HEK293 (cell line): Measurements from ENCODE around the gene CA11.

ENCODE experiments used
- CTCF ChIA-PET: fragments of 350-600 bp; formaldehyde crosslinking; extraction: SDS; loops from one replicate; lab custom pipeline; 2021; ENCODE audit warnings: antibody characterized with exemption; lab: Yijun Ruan, JAX
- POLR2A ChIA-PET: fragments of 300-600 bp; formaldehyde crosslinking; extraction: SDS; loops from one replicate; lab custom pipeline; 2020; ENCODE audit warnings: antibody characterized with exemption, inconsistent platforms; lab: Yijun Ruan, JAX
- H3K27ac ChIP-seq: fragments of 200-500 bp; sonication (Bioruptor generic); 2 replicates; pipeline ENCODE4 v1.5.1; 2014; ENCODE audit warnings: low read depth, low read length, control low read depth, inconsistent platforms; ENCODE audit errors: extremely low read depth
- H3K36me3 ChIP-seq, 2 experiments: fragments of 200-500 bp in 1 of 2; sonication (Bioruptor generic) in 1 of 2; 1 replicate in 1 of 2; 2 replicates in 1 of 2; pipeline ENCODE4 v1.5.1; 2014 to 2017; ENCODE audit warnings: inconsistent platforms in 2 of 2, low read length in 2 of 2; ENCODE audit not compliant: control insufficient read depth in 2 of 2, insufficient read depth in 1 of 2
- H3K4me1 ChIP-seq: fragments of 200-500 bp; sonication (Bioruptor generic); 2 replicates; pipeline ENCODE4 v1.5.1; 2014; ENCODE audit warnings: mild to moderate bottlenecking, low read length, inconsistent platforms; ENCODE audit not compliant: control insufficient read depth, insufficient read depth
- H3K4me3 ChIP-seq: 2 replicates; pipeline ENCODE4 v1.5.1; 2011; ENCODE audit warnings: low read depth, mild to moderate bottlenecking, control low read depth, low read length, moderate library complexity
- H3K9me3 ChIP-seq: fragments of 200-500 bp; sonication (Bioruptor generic); 2 replicates; pipeline ENCODE4 v1.5.1; 2014; ENCODE audit warnings: low read depth, low read length, inconsistent platforms; ENCODE audit not compliant: control insufficient read depth, insufficient read depth
- BCL11A ChIP-seq: fragments of 450-650 bp; formaldehyde crosslinking; IDR thresholded peaks from 2 replicates; pipeline ENCODE4 v1.5.1; 2016; ENCODE audit warnings: low read depth, missing biosample characterization, missing genetic modification characterization
- BCL11B ChIP-seq: fragments of 450-650 bp; formaldehyde crosslinking; IDR thresholded peaks from 2 replicates; pipeline ENCODE4 v1.5.1; 2016; ENCODE audit warnings: low read depth, missing biosample characterization, missing genetic modification characterization
- FEZF1 ChIP-seq: fragments of 450-650 bp; formaldehyde crosslinking; IDR thresholded peaks from 2 replicates; pipeline ENCODE4 v1.5.1; 2016; ENCODE audit warnings: missing biosample characterization, missing genetic modification characterization
- GLIS2 ChIP-seq: fragments of 450-650 bp; formaldehyde crosslinking; IDR thresholded peaks from 2 replicates; pipeline ENCODE4 v1.5.1; 2016; ENCODE audit warnings: missing biosample characterization, missing genetic modification characterization
- OVOL3 ChIP-seq: fragments of 450-650 bp; formaldehyde crosslinking; IDR thresholded peaks from 2 replicates; pipeline ENCODE4 v1.5.1; 2016; ENCODE audit warnings: missing biosample characterization, missing genetic modification characterization
- ZBTB17 ChIP-seq: fragments of 450-650 bp; formaldehyde crosslinking; IDR thresholded peaks from 2 replicates; pipeline ENCODE4 v1.5.1; 2016; ENCODE audit warnings: missing biosample characterization, missing genetic modification characterization
- ZBTB48 ChIP-seq: fragments of 450-650 bp; formaldehyde crosslinking; IDR thresholded peaks from 2 replicates; pipeline ENCODE4 v1.5.1; 2016; ENCODE audit warnings: missing biosample characterization, missing genetic modification characterization
- ZNF10 ChIP-seq: fragments of 450-650 bp; formaldehyde crosslinking; IDR thresholded peaks from 2 replicates; pipeline ENCODE4 v1.5.1; 2017; ENCODE audit warnings: missing biosample characterization, missing genetic modification characterization
- ZNF280D ChIP-seq: fragments of 450-650 bp; formaldehyde crosslinking; IDR thresholded peaks from 2 replicates; pipeline ENCODE4 v1.5.1; 2016; ENCODE audit warnings: missing biosample characterization, missing genetic modification characterization
- ZNF324 ChIP-seq: fragments of 450-650 bp; formaldehyde crosslinking; IDR thresholded peaks from 2 replicates; pipeline ENCODE4 v1.5.1; 2016; ENCODE audit warnings: missing biosample characterization, missing genetic modification characterization
- ZNF366 ChIP-seq: fragments of 450-650 bp; formaldehyde crosslinking; conservative IDR thresholded peaks from 2 replicates; pipeline ENCODE4 v1.5.1; 2016; ENCODE audit warnings: missing biosample characterization, missing genetic modification characterization
- ZNF423 ChIP-seq: fragments of 450-650 bp; formaldehyde crosslinking; IDR thresholded peaks from 2 replicates; pipeline ENCODE4 v1.5.1; 2016; ENCODE audit warnings: missing biosample characterization, missing genetic modification characterization
- ZNF433 ChIP-seq: fragments of 450-650 bp; formaldehyde crosslinking; IDR thresholded peaks from 2 replicates; pipeline ENCODE4 v1.5.1; 2016; ENCODE audit warnings: missing biosample characterization, missing genetic modification characterization, low read depth
- ZNF549 ChIP-seq: fragments of 450-650 bp; IDR thresholded peaks from 2 replicates; pipeline ENCODE4 v1.5.1; 2018; ENCODE audit warnings: missing biosample characterization, missing genetic modification characterization, mild to moderate bottlenecking, inconsistent platforms, moderate library complexity
- ZNF610 ChIP-seq: fragments of 450-650 bp; formaldehyde crosslinking; IDR thresholded peaks from 2 replicates; pipeline ENCODE4 v1.5.1; 2016; ENCODE audit warnings: missing biosample characterization, missing genetic modification characterization, borderline replicate concordance
- ZNF629 ChIP-seq: fragments of 450-650 bp; formaldehyde crosslinking; IDR thresholded peaks from 2 replicates; pipeline ENCODE4 v1.5.1; 2017; ENCODE audit warnings: missing biosample characterization, missing genetic modification characterization
- ZNF658 ChIP-seq: fragments of 450-650 bp; formaldehyde crosslinking; IDR thresholded peaks from 2 replicates; pipeline ENCODE4; 2016; ENCODE audit warnings: missing biosample characterization, missing genetic modification characterization
- ZNF660 ChIP-seq: fragments of 450-650 bp; IDR thresholded peaks from 2 replicates; pipeline ENCODE4 v1.5.1; 2018; ENCODE audit warnings: missing biosample characterization, mild to moderate bottlenecking, missing genetic modification characterization
- ZNF785 ChIP-seq: fragments of 450-650 bp; formaldehyde crosslinking; IDR thresholded peaks from 2 replicates; pipeline ENCODE4 v1.5.1; 2016; ENCODE audit warnings: missing biosample characterization, missing genetic modification characterization
- ZNF843 ChIP-seq: fragments of 450-650 bp; formaldehyde crosslinking; IDR thresholded peaks from 2 replicates; pipeline ENCODE4 v1.5.1; 2016; ENCODE audit warnings: missing biosample characterization, missing genetic modification characterization
- ZSCAN23 ChIP-seq: fragments of 450-650 bp; formaldehyde crosslinking; IDR thresholded peaks from 2 replicates; pipeline ENCODE4 v1.5.1; 2016; ENCODE audit warnings: missing biosample characterization, missing genetic modification characterization
- ZSCAN30 ChIP-seq: fragments of 450-650 bp; IDR thresholded peaks from 2 replicates; pipeline ENCODE4 v1.5.1; 2018; ENCODE audit warnings: missing biosample characterization, mild to moderate bottlenecking, missing genetic modification characterization, moderate library complexity
- TF ChIP-seq, protein P1 (sequence below): fragments of 450-650 bp; formaldehyde crosslinking; IDR thresholded peaks from 2 replicates; pipeline ENCODE4 v1.5.1; 2016; ENCODE audit warnings: missing biosample characterization, missing genetic modification characterization
- TF ChIP-seq, protein P2 (sequence below): fragments of 450-650 bp; formaldehyde crosslinking; IDR thresholded peaks from 2 replicates; pipeline ENCODE4 v1.5.1; 2017; ENCODE audit warnings: missing biosample characterization, missing genetic modification characterization
- TF ChIP-seq, protein P3 (sequence below): fragments of 450-650 bp; formaldehyde crosslinking; IDR thresholded peaks from 2 replicates; pipeline ENCODE4 v1.5.1; 2016; ENCODE audit warnings: missing biosample characterization, missing genetic modification characterization
- TF ChIP-seq, protein P4 (sequence below): fragments of 450-650 bp; formaldehyde crosslinking; IDR thresholded peaks from 2 replicates; pipeline ENCODE4 v1.5.1; 2016; ENCODE audit warnings: missing biosample characterization, missing genetic modification characterization

The CA11 gene

GRCh38 chr19:48646001-48646721, at the start of gene CA11:
Gene CA11 (minus strand): TSS chr19:48646187. CDS start chr19:48645632, 555 bp downstream.
- POLR2A ChIA-PET: interaction anchor here (0.5 to 3.9 kb wide), 25 partner anchors 8 to 354 kb away, joined by 3 to 39 read pairs (median 4); partner anchors contain the start of genes BCAT2, DBP, FUT1 and RPL18
- H3K4me3 ChIP-seq: peak within 1 kb of the TSS; percentile 44
- peak within 1 kb of the TSS; percentile 70 for H3K27ac ChIP-seq
- H3K4me1 ChIP-seq: peaks cover 9% of the 10 kb centered on the region
- H3K36me3 ChIP-seq: no peaks in the 10 kb centered on the region
- CTCF ChIA-PET: interaction anchor here (0.5 to 3.5 kb wide), 31 partner anchors 8 to 624 kb away, joined by 3 to 30 read pairs (median 3); partner anchors contain the start of gene HSD17B14
- no peaks in the 10 kb centered on the region for H3K9me3 ChIP-seq
- TF ChIP-seq FEZF1 (tag by site-specific recombination) (peak; percentile 32; the same call in 1 of the 2 replicates), ZNF433 (tag by site-specific recombination) (no peak), ZNF423 (tag by site-specific recombination) (peak; percentile 48; the same call in 1 of the 2 replicates), ZNF549 (no peak), GLIS2 (tag by site-specific recombination) (peak; percentile 92), ZSCAN30 (0 out of 2 replicates have a peak, but pooled peaks have one; percentile 61), BCL11B (peak; percentile 88), ZBTB17 (tag by site-specific recombination) (peak; percentile 98), ZNF324 (tag by site-specific recombination) (no peak), ZNF660 (tag by site-specific recombination) (peak; percentile 57; the same call in 1 of the 2 replicates), ZNF785 (tag by site-specific recombination) (peak; percentile 65; the same call in 1 of the 2 replicates), ZNF843 (tag by site-specific recombination) (no peak; the same call in none of the 2 replicates), ZNF366 (tag by site-specific recombination) (peak; percentile 100), OVOL3 (tag by site-specific recombination) (peak; percentile 9; the same call in 1 of the 2 replicates), ZNF629 (tag by site-specific recombination) (peak; percentile 64; the same call in 1 of the 2 replicates), ZBTB48 (tag by site-specific recombination) (peak; percentile 63), ZNF280D (tag by site-specific recombination) (no peak), ZNF10 (tag by site-specific recombination) (peak; percentile 7; the same call in 1 of the 2 replicates), ZNF610 (tag by site-specific recombination) (peak; percentile 24; the same call in 1 of the 2 replicates), BCL11A (tag by site-specific recombination) (no peak), ZNF658 (tag by site-specific recombination) (no peak), ZSCAN23 (tag by site-specific recombination) (peak; percentile 48; the same call in 1 of the 2 replicates)
- TF ChIP-seq, protein P1, sequence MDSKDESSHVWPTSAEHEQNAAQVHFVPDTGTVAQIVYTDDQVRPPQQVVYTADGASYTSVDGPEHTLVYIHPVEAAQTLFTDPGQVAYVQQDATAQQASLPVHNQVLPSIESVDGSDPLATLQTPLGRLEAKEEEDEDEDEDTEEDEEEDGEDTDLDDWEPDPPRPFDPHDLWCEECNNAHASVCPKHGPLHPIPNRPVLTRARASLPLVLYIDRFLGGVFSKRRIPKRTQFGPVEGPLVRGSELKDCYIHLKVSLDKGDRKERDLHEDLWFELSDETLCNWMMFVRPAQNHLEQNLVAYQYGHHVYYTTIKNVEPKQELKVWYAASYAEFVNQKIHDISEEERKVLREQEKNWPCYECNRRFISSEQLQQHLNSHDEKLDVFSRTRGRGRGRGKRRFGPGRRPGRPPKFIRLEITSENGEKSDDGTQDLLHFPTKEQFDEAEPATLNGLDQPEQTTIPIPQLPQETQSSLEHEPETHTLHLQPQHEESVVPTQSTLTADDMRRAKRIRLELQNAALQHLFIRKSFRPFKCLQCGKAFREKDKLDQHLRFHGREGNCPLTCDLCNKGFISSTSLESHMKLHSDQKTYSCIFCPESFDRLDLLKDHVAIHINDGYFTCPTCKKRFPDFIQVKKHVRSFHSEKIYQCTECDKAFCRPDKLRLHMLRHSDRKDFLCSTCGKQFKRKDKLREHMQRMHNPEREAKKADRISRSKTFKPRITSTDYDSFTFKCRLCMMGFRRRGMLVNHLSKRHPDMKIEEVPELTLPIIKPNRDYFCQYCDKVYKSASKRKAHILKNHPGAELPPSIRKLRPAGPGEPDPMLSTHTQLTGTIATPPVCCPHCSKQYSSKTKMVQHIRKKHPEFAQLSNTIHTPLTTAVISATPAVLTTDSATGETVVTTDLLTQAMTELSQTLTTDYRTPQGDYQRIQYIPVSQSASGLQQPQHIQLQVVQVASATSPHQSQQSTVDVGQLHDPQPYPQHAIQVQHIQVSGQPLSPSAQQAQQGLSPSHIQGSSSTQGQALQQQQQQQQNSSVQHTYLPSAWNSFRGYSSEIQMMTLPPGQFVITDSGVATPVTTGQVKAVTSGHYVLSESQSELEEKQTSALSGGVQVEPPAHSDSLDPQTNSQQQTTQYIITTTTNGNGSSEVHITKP (tag by site-specific recombination): peak; percentile 98
- TF ChIP-seq, protein P2, sequence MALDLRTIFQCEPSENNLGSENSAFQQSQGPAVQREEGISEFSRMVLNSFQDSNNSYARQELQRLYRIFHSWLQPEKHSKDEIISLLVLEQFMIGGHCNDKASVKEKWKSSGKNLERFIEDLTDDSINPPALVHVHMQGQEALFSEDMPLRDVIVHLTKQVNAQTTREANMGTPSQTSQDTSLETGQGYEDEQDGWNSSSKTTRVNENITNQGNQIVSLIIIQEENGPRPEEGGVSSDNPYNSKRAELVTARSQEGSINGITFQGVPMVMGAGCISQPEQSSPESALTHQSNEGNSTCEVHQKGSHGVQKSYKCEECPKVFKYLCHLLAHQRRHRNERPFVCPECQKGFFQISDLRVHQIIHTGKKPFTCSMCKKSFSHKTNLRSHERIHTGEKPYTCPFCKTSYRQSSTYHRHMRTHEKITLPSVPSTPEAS (tag by site-specific recombination): no peak
- TF ChIP-seq, protein P3, sequence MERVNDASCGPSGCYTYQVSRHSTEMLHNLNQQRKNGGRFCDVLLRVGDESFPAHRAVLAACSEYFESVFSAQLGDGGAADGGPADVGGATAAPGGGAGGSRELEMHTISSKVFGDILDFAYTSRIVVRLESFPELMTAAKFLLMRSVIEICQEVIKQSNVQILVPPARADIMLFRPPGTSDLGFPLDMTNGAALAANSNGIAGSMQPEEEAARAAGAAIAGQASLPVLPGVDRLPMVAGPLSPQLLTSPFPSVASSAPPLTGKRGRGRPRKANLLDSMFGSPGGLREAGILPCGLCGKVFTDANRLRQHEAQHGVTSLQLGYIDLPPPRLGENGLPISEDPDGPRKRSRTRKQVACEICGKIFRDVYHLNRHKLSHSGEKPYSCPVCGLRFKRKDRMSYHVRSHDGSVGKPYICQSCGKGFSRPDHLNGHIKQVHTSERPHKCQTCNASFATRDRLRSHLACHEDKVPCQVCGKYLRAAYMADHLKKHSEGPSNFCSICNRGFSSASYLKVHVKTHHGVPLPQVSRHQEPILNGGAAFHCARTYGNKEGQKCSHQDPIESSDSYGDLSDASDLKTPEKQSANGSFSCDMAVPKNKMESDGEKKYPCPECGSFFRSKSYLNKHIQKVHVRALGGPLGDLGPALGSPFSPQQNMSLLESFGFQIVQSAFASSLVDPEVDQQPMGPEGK (tag by site-specific recombination): peak; percentile 98
- TF ChIP-seq, protein P4, sequence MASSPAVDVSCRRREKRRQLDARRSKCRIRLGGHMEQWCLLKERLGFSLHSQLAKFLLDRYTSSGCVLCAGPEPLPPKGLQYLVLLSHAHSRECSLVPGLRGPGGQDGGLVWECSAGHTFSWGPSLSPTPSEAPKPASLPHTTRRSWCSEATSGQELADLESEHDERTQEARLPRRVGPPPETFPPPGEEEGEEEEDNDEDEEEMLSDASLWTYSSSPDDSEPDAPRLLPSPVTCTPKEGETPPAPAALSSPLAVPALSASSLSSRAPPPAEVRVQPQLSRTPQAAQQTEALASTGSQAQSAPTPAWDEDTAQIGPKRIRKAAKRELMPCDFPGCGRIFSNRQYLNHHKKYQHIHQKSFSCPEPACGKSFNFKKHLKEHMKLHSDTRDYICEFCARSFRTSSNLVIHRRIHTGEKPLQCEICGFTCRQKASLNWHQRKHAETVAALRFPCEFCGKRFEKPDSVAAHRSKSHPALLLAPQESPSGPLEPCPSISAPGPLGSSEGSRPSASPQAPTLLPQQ (tag by site-specific recombination): peak; percentile 76
